Measurements from ENCODE around the gene NAV2. TPM values are rescaled to one million over a fixed set of nuclear protein-coding genes. Genes with fewer than 3 reads are reported as not detected.

Gene NAV2
- total RNA-seq, 1 experiment from 2014 or later: 46.3 TPM

GRCh38 chr11:20102397-20102796 is 389.8 kb downstream of the NAV2 start:
- no peaks in the 10 kb centered on the region for H3K27me3 Mint-ChIP-seq (ENCODE audit: low read depth)
- WGBS (ENCODE audit: extremely low coverage, insufficient read length, low lambda C conversion rate): no CpG with 5 or more reads among the region's 5 CpGs
- DNase-seq: no peak

More at GRCh38 chr11:20102397-20102796, 389.8 kb downstream of the NAV2 start:
- Histone ChIP-seq H3K27ac (ENCODE audit: insufficient read length, low read depth, low read length) (no peak overlapping the region), H4K5ac (ENCODE audit: insufficient read length, low read depth, low read length) (no peak overlapping the region), H3K14ac (ENCODE audit: insufficient read depth, low read length) (no peak overlapping the region), H4K91ac (ENCODE audit: insufficient read length, low read depth, low read length) (no peak overlapping the region), H3K27me3 (ENCODE audit: insufficient read depth, low read length) (no peaks in the 10 kb centered on the region), H3K23ac (ENCODE audit: insufficient read length, low read depth, low read length) (no peak overlapping the region), H2BK120ac (ENCODE audit: low read depth, low read length, poor library complexity, severe bottlenecking) (no peak overlapping the region), H2AFZ (ENCODE audit: low read length) (no peak overlapping the region), H3K4me1 (ENCODE audit: insufficient read depth, low read length) (no peaks in the 10 kb centered on the region), H3K56ac (ENCODE audit: insufficient read length, low read depth, low read length) (no peak overlapping the region), H2BK5ac (ENCODE audit: insufficient read length, low read length) (no peak overlapping the region), H2BK15ac (ENCODE audit: low read depth, low read length) (no peak overlapping the region), H4K8ac (replicated peaks; ENCODE audit: insufficient read length, low read depth, low read length) (no peak overlapping the region), H3K79me1 (ENCODE audit: insufficient read depth, low read depth, low read length, poor library complexity, severe bottlenecking) (no peaks in the 10 kb centered on the region), H3K23me2 (ENCODE audit: insufficient read length, low read depth, low read length, poor library complexity, severe bottlenecking) (no peaks in the 10 kb centered on the region), H3T11ph (ENCODE audit: low read length) (no peak overlapping the region), H3K18ac (ENCODE audit: insufficient read length, low read depth, low read length) (no peak overlapping the region), H3K4me2 (ENCODE audit: insufficient read depth, insufficient read length, low read length) (no peak overlapping the region), H2AK5ac (ENCODE audit: insufficient read length, low read length) (no peak overlapping the region), H2BK20ac (ENCODE audit: low read depth, low read length, poor library complexity, severe bottlenecking) (no peak overlapping the region), H3K4ac (ENCODE audit: low read depth, low read length) (no peak overlapping the region), H4K20me1 (ENCODE audit: control insufficient read depth, insufficient read depth, insufficient read length) (no peaks in the 10 kb centered on the region), H2BK12ac (ENCODE audit: insufficient read length, low read depth, low read length) (no peak overlapping the region), H3K9ac (ENCODE audit: extremely low read depth, insufficient read length, low read length) (no peak overlapping the region), H3K9me3 (ENCODE audit: control insufficient read depth, low read depth, low read length) (no peaks in the 10 kb centered on the region), H3K79me2 (ENCODE audit: insufficient read depth, low read length) (no peaks in the 10 kb centered on the region)
- Mint-ChIP-seq H3K4me1 (peaks cover 3 to 8% of the 10 kb centered on the region in 2 experiments; a peak in 2 of 4 replicates), H3K27ac (no peak overlapping the region; a peak in 1 of 7 replicates), H3K36me3 (ENCODE audit: insufficient read depth in 1 of 3, low read depth in 3 of 3) (peaks cover 62 to 88% (median 78%) of the 10 kb centered on the region in 3 experiments), H3K9me3 (no peaks in the 10 kb centered on the region), H3K4me3 (no peak overlapping the region)
- TF ChIP-seq CTCF (conservative IDR thresholded peaks at IDR 0.05): no peak
